HK-2 (cell line): ENCODE results near the gene CNTN4.
A peak's percentile ranks its signal among the peaks of the same experiment; 100 is the strongest.
"Not testable (repeated sequence)": the region's sequence is repeated elsewhere in the genome, so short reads cannot be mapped to it uniquely, and the experiment has no call there.

Source experiments
- DNase-seq: peaks from one replicate; pipeline ENCODE4 v3.0.0-alpha.2; 2018; ENCODE audit not compliant: unreplicated experiment

CNTN4 gene

GRCh38 chr3:2908693-2909351 is 810.2 kb downstream of the CNTN4 start:
- DNase-seq: no peak

DNA sequence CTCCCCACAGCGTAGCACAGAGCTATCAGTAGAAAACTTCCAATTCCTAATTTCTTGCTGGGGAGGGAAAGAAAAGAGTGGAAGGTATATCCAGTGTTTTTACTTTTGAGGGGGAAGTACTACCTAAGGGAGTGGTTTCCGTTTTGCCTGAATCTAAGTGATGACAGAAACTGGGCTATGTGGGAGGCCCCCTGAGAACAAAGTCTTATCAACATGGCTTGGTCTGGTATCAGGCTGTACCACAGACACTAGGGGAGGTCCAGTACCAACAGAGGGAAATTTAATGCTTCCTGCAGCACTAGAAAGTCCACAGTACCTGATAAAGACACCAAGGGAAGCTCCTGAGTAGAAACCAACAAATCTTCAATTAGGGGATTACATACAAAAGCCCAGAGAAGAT is 812.3 kb downstream of the CNTN4 start:
- no peak for DNase-seq

- DNase-seq: no peak
Observed at GRCh38 chr3:2915826-2916225, 817.2 kb downstream of the CNTN4 start.

GRCh38 chr3:2916640-2917039 is 818.0 kb downstream of the CNTN4 start:
- not testable (repeated sequence) for DNase-seq

GRCh38 chr3:2920103-2920502 is 821.4 kb downstream of the CNTN4 start:
- DNase-seq: no peak

GRCh38 chr3:2921452-2921851 is 822.8 kb downstream of the CNTN4 start:
- DNase-seq: no peak

GRCh38 chr3:2921903-2922302 is 823.2 kb downstream of the CNTN4 start:
- DNase-seq: no peak

- no peak for DNase-seq
Observed at GRCh38 chr3:2923390-2923789, 824.7 kb downstream of the CNTN4 start.

DNA sequence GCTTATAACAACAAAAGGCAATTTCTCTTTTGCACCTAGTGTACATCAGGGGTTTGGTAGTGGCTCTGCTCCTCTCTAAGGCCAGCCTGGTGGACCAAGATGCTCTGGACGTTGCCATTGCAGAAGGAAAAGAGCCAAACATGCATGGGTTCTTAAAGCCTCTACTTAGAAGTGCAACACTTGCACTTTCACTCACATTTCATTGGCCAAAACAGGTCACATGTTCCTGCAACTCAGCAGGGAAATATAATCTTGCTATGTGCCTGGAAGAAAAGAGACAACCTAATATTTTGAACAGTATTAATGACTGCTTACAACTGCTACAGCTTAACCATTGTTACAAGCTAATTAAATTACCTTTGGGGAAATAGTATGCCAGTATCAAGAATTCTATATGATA is 828.6 kb downstream of the CNTN4 start:
- no peak for DNase-seq

DNA sequence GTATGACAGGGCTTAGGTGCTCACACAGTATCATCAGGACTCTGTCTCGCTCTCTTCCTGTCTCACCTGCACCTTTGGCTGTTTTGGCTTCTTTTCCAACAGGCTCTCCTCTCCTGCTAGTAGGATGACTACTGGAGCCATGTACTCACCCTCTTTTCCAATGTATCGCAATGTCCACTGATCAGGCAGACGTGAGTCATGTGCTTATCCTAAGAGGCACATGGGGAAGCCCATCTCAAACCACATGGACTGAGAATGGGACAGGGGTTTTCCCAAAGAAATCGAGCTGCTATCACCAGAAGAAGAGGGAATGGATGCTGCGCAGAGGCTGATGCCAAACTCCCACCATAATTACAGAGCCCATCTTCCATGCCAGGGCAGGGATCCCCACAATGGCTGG is 830.9 kb downstream of the CNTN4 start:
- peak; percentile 0 for DNase-seq

- DNase-seq: no peak
Observed at GRCh38 chr3:2931265-2931664, 832.6 kb downstream of the CNTN4 start.

DNA sequence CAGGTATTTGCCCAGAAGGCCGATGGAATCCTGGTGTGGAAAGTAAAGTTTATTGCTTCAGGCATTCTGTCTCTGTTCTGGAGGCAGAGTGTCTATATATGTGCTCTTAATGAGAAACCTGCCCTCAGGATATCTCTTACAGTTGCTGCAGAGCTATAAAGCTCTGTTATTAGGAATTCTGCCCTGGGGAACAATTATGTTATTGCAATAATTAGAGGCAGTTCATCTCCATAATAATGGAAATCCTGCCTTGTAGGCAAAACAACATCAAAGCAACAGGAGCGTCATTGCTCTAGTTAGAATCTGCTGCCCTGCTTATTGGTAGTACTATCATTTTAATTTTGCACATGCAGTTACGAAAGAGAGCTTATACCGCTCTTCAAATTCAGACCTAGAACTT is 835.9 kb downstream of the CNTN4 start:
- DNase-seq: no peak

DNA sequence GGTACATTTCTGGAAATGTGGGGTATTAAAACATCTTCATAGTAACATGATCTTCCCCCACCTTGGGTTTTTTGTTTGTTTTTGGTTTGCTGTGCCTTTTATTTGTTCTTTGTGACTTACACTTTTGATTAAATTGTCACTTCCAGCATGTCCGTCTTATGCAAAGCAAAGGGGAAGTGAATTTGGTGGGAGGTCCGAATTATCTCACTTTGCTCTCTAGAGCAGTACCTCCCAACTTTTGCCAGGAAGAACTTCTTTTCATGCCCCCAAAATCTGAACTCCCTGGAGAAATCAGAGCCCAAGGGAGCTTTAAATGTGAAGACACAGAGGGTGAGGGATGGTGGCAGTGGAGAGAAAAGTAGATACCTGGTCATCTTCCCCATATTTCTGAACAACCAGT is 838.4 kb downstream of the CNTN4 start:
- no peak for DNase-seq

DNA sequence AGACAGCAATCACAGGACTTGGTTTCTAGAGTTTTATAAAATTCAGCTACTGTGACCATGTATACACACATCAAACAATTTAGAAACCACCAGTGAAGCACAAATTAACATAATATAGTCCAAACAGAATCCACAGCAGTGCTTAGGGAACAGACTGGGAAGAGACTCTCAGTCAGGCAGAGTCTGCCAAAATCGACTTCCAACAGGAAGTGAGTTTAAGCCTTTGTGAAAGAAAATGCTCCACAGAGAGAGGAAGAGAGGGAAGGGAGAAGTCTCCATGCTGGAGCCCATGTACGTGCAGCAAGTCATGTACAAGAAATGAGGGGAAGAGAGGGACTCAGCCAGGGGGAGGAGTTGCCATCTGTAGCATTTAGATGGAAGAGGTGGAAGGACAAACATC is 838.9 kb downstream of the CNTN4 start:
- DNase-seq: no peak

DNA sequence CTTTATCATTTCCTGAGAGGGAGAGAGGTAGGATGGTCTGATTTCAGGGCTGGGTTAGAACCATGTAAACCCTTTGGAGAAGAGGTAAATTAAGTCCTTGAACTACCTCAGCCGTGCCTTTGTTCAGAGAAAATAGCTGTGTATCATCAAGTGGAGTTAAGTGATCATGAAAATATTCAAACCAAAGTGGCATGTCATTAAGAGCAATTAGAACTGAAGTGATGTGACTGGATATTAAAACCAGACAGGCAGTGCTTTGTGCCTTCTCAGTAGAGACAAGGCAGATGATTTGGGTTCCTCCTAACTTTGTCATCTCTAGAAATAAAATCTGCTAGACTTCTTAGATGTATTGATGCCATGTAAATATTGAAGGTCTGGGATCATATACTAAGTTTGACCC is 840.0 kb downstream of the CNTN4 start:
- DNase-seq: no peak

DNA sequence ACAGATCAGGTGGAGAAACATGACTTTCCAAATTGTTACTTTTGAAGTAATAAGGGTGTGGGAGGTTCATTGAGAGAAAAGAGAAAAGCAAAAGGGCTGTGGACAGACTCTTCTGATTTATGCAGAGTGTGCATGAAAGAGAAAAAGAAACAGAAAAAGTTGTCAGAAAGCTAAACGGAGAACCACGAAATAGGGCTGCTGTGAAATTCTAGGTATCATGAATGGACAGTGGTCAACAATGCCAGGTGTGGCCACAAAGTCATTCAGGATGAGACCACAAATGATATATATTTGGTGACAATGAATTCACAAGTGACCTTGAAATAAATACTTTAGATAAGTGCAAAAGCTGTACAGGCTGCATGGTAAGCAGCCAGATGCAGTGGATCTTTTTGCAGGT is 841.4 kb downstream of the CNTN4 start:
- DNase-seq: no peak

GRCh38 chr3:2944628-2945027 is 846.0 kb downstream of the CNTN4 start:
- DNase-seq: no peak

DNA sequence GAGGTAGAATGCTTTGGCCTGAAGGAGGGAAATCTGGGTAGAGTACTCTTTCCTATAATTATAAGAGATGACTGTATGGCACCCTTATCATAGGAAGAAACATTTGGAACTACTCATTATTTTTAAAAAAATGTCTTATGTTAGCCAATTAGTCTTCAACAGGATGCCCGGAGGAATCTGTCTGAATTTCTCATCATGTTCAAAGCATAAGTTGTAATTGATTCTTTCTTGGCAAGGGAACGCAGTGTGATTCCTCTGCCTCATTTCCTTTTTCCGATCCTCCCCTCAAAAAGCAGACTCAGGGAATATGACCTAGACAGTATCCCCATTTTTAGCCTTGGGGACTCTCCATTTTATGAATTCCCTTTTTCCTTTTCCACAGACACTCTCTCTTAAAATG is 846.5 kb downstream of the CNTN4 start:
- DNase-seq: no peak

- DNase-seq: no peak
Observed at GRCh38 chr3:2947536-2947935, 848.9 kb downstream of the CNTN4 start.

DNA sequence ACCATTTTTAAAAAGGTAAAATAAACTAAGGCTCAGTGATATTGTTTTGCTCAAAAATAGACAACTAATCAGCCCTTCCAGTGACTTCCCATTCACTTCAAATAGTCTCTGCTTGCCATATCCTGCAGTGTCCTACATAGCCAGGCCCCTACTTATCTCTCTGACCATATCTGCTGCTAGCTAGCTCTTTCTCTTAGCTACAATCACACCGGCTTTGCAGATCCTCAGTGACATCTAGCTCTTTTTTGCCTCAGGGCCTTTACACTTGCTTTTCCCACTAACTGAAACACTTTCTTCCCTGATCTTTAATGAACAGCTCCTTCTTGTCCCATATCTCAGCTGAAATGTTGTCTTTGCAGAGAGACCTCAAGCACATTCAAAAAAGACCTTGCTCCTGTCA is 850.2 kb downstream of the CNTN4 start:
- DNase-seq: no peak

DNA sequence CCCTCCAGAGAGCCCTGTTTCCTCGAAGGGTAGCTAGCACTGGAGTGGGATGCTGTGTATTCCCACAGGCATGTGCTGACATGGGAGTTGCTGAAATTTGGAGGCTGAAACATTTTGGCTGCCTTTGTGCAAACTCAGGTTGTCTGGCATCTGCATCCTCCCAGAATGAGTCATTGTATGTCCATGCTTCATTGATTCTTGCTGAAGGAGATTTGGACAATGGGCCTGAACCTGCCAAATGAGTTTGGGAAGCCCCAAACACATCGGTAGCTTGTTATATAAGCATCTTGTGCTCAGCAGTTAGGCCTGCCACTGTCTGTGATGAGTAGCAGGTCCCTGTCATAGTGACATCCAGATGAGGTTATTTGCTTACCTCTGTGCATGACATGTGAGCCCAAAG is 851.5 kb downstream of the CNTN4 start:
- no peak for DNase-seq

DNA sequence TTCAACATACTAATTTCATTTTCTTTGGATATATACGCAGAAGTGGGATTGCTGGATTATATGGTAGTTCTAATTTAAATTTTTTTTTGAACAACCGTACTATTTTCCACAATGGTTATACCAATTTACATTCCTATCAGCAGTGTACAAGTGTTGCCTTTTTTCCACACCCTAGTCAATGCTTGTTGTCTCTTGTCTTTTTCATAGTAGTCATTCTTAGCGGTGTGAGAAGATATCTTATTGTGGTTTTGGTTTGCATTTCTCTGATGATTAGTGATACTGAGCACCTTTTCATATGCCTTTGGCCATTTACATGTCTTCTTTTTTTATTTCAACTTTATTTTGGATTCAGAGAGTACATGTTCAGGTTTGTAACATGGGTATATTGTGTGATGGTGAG is 858.4 kb downstream of the CNTN4 start:
- DNase-seq: no peak

- no peak for DNase-seq
Observed at GRCh38 chr3:2958551-2958950, 859.9 kb downstream of the CNTN4 start.

DNA sequence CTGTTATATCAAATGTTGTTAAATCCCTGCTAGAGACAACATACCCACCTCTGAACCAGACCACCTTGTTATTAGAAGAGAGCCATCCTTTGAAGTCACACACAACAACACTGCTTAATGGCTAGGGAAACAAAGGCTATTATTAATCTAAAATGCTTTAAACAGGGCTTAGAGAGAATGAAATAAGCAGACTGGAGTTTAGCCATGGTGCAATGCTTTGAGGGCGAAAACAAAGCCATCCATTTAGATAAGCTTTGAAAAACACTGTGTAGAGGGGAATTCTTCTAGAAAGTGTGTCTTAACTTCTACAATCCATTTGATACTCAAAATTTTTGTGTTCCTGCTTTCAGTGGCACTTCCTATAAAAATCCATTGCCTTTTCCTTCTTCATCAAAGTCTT is 862.9 kb downstream of the CNTN4 start:
- DNase-seq: no peak

- DNase-seq: no peak
Observed at GRCh38 chr3:2967871-2968270, 869.2 kb downstream of the CNTN4 start.
